GM12878 (cell line): Measurements from ENCODE around the gene SLC25A13.

Experiments
- CBFB ChIP-seq: IDR thresholded peaks from 2 replicates; pipeline ENCODE4 v1.6.1; 2016; ENCODE audit warnings: antibody characterized with exemption, low read depth
- GABPA ChIP-seq: IDR thresholded peaks from 2 replicates; pipeline ENCODE4 v1.6.1; 2014; ENCODE audit warnings: antibody characterized with exemption, low read depth, mild to moderate bottlenecking, inconsistent platforms
- HDAC2 ChIP-seq: fragments of 200-600 bp; sonication (generic); IDR thresholded peaks from 2 replicates; pipeline ENCODE4 v1.6.1; 2017
- JUNB ChIP-seq: IDR thresholded peaks from 2 replicates; pipeline ENCODE4 v1.6.1; 2016; ENCODE audit warnings: antibody characterized with exemption, mild to moderate bottlenecking
- MTA3 ChIP-seq: IDR thresholded peaks from 2 replicates; pipeline ENCODE4 v1.6.1; 2012; ENCODE audit warnings: low read length, inconsistent platforms, borderline replicate concordance
- POLR2A ChIP-seq: IDR thresholded peaks from 2 replicates; pipeline ENCODE4 v1.6.1; 2011; ENCODE audit warnings: low read depth, mild to moderate bottlenecking, low read length
- ZNF384 ChIP-seq: IDR thresholded peaks from 2 replicates; pipeline ENCODE4 v1.6.1; 2012; ENCODE audit warnings: low read depth, mild to moderate bottlenecking, low read length, improper control_type of control experiment, borderline replicate concordance
- TF ChIP-seq, protein P1 (sequence below), 3 experiments: IDR thresholded peaks in 2 of 3; conservative IDR thresholded peaks in 1 of 3; 2 replicates each; pipeline ENCODE4 v1.5.1; 2011; ENCODE audit warnings: low read depth in 3 of 3, low read length in 3 of 3, mild to moderate bottlenecking in 3 of 3, control low read depth in 2 of 3, moderate library complexity in 2 of 3, inconsistent platforms in 1 of 3, mixed read lengths in 1 of 3; ENCODE audit not compliant: control insufficient read depth in 2 of 3, insufficient read depth in 1 of 3; ENCODE audit errors: extremely low read depth in 1 of 3

DNA sequence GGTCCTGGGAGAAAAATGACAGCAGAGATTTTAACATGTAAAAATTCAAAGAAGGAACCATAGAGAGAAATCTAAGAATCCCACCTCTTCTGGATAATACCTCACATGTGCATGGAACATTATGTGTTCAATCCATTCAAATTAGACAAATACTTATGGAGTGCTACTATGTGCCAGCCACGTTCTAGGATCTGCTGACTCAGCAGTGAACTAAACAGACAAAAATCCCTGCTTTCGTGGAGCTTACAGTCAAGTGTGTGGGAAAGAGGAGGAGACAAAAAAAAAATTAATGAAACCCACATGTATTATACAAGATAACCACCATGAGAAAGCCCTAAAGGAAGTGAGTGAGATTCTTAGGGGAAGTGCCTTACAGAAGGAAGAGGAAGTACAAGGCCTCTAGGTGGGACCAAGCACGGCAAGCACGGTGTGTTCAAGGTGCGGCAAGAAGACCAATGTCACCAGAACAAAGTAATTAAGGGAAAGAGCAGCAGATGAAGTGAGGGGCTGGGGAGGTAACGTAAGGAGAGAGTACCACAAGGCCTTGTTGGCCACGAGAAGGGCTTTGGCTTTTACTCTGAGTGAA, 71.0 kb downstream of the SLC25A13 start:
- TF ChIP-seq POLR2A, result no peak
- TF ChIP-seq HDAC2, result no peak
- TF ChIP-seq, protein P1, sequence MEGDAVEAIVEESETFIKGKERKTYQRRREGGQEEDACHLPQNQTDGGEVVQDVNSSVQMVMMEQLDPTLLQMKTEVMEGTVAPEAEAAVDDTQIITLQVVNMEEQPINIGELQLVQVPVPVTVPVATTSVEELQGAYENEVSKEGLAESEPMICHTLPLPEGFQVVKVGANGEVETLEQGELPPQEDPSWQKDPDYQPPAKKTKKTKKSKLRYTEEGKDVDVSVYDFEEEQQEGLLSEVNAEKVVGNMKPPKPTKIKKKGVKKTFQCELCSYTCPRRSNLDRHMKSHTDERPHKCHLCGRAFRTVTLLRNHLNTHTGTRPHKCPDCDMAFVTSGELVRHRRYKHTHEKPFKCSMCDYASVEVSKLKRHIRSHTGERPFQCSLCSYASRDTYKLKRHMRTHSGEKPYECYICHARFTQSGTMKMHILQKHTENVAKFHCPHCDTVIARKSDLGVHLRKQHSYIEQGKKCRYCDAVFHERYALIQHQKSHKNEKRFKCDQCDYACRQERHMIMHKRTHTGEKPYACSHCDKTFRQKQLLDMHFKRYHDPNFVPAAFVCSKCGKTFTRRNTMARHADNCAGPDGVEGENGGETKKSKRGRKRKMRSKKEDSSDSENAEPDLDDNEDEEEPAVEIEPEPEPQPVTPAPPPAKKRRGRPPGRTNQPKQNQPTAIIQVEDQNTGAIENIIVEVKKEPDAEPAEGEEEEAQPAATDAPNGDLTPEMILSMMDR (IDR thresholded peaks at IDR 0.05 in 2 of 3, conservative IDR thresholded peaks at IDR 0.05 in 1 of 3; ENCODE audit: control insufficient read depth in 2 of 3, extremely low read depth in 1 of 3, insufficient read depth in 1 of 3, low read depth in 3 of 3, low read length in 3 of 3), result no peak
- TF ChIP-seq MTA3, result no peak
- no peak for TF ChIP-seq ZNF384
- no peak for TF ChIP-seq CBFB
- no peak for TF ChIP-seq GABPA
- no peak for TF ChIP-seq JUNB
